ENCODE measurements around the gene GNPTAB.

Gene GNPTAB

GRCh38 chr12:101698800-101699347, 131.9 kb downstream of the GNPTAB start:
- Histone ChIP-seq H3K9ac (ENCODE audit: low read length) (peak overlapping the region; percentile 21), H2AK5ac (ENCODE audit: low read length) (no peak overlapping the region), H3K79me2 (ENCODE audit: control insufficient read depth, insufficient read depth, low read length) (no peaks in the 10 kb centered on the region), H3K79me1 (ENCODE audit: low read length) (no peaks in the 10 kb centered on the region), H3K4me2 (ENCODE audit: low read length) (peak overlapping the region; percentile 25), H3K27ac (ENCODE audit: low read depth, low read length) (no peak overlapping the region), H3K4me3 (ENCODE audit: low read length) (no peak overlapping the region), H3K27me3 (ENCODE audit: insufficient read depth, low read length, poor library complexity) (no peaks in the 10 kb centered on the region), H3K36me3 (ENCODE audit: control insufficient read depth, insufficient read depth, low read length) (no peaks in the 10 kb centered on the region), H2BK120ac (ENCODE audit: low read depth, low read length) (no peak overlapping the region), H4K8ac (ENCODE audit: low read depth, low read length) (no peak overlapping the region), H3K18ac (ENCODE audit: low read length) (no peak overlapping the region), H2BK5ac (ENCODE audit: low read length) (no peak overlapping the region), H3K23ac (ENCODE audit: low read length) (no peak overlapping the region), H2BK15ac (replicated peaks; ENCODE audit: low read depth) (no peak overlapping the region), H3K56ac (ENCODE audit: low read length) (no peak overlapping the region), H4K5ac (ENCODE audit: low read length) (no peak overlapping the region), H3K4ac (ENCODE audit: low read depth, low read length) (no peak overlapping the region), H3K4me1 (ENCODE audit: control insufficient read depth, low read depth, low read length) (no peaks in the 10 kb centered on the region)
- DNase-seq: peak; percentile 18
- WGBS (ENCODE audit: extremely low coverage, insufficient coverage, low lambda C conversion rate): no CpG with 5 or more reads among the region's 12 CpGs

- peak overlapping the region; percentile 89 for H3K9ac ChIP-seq (ENCODE audit: low read length)
- no CpG with 5 or more reads among the region's 67 CpGs for WGBS (ENCODE audit: extremely low coverage, insufficient coverage, low lambda C conversion rate)
Measured at GRCh38 chr12:101697930-101698799, 132.6 kb downstream of the GNPTAB start.

GRCh38 chr12:101697197-101697929, 133.4 kb downstream of the GNPTAB start, which contains the start of gene CHPT1:
Gene CHPT1 (plus strand): TSS chr12:101697640. CDS start chr12:101697862, 222 bp downstream.
- no peaks in the 10 kb centered on the region for H3K79me1 ChIP-seq (ENCODE audit: low read length)
- H4K5ac ChIP-seq (ENCODE audit: low read length): no peak within 1 kb of the TSS
- no peak within 1 kb of the TSS for H2BK5ac ChIP-seq (ENCODE audit: low read length)
- H3K27me3 ChIP-seq (ENCODE audit: insufficient read depth, low read length, poor library complexity): no peaks in the 10 kb centered on the region
- peak; percentile 74 for DNase-seq
- peak within 1 kb of the TSS; percentile 97 for H3K56ac ChIP-seq (ENCODE audit: low read length)
- peak within 1 kb of the TSS; percentile 70 for H3K4ac ChIP-seq (ENCODE audit: low read depth, low read length)
- no CpG with 5 or more reads among the region's 80 CpGs for WGBS (ENCODE audit: extremely low coverage, insufficient coverage, low lambda C conversion rate)
- H3K18ac ChIP-seq (ENCODE audit: low read length): peak within 1 kb of the TSS; percentile 91
- H3K79me2 ChIP-seq (ENCODE audit: control insufficient read depth, insufficient read depth, low read length): no peaks in the 10 kb centered on the region
- no peak within 1 kb of the TSS for H2BK120ac ChIP-seq (ENCODE audit: low read depth, low read length)
- H3K27ac ChIP-seq (ENCODE audit: low read depth, low read length): peak within 1 kb of the TSS; percentile 9
- H3K4me3 ChIP-seq (ENCODE audit: low read length): peak within 1 kb of the TSS; percentile 83
- H3K9ac ChIP-seq (ENCODE audit: low read length): peak within 1 kb of the TSS; percentile 89
- no peak within 1 kb of the TSS for H2AK5ac ChIP-seq (ENCODE audit: low read length)
- no peak within 1 kb of the TSS for H4K8ac ChIP-seq (ENCODE audit: low read depth, low read length)
- peak within 1 kb of the TSS; percentile 94 for H3K23ac ChIP-seq (ENCODE audit: low read length)
- peak within 1 kb of the TSS; percentile 94 for H3K4me2 ChIP-seq (ENCODE audit: low read length)
- H3K36me3 ChIP-seq (ENCODE audit: control insufficient read depth, insufficient read depth, low read length): no peaks in the 10 kb centered on the region
- no peaks in the 10 kb centered on the region for H3K4me1 ChIP-seq (ENCODE audit: control insufficient read depth, low read depth, low read length)
- no peak within 1 kb of the TSS for H2BK15ac ChIP-seq (replicated peaks; ENCODE audit: low read depth)

More at GRCh38 chr12:101697930-101698799, 132.6 kb downstream of the GNPTAB start:
- Histone ChIP-seq H3K4me1 (ENCODE audit: control insufficient read depth, low read depth, low read length) (no peaks in the 10 kb centered on the region), H3K4me2 (ENCODE audit: low read length) (peak overlapping the region; percentile 80), H4K8ac (ENCODE audit: low read depth, low read length) (no peak overlapping the region), H3K4ac (ENCODE audit: low read depth, low read length) (peak overlapping the region; percentile 70), H2BK5ac (ENCODE audit: low read length) (no peak overlapping the region), H4K5ac (ENCODE audit: low read length) (no peak overlapping the region), H3K27me3 (ENCODE audit: insufficient read depth, low read length, poor library complexity) (no peaks in the 10 kb centered on the region), H3K56ac (ENCODE audit: low read length) (peak overlapping the region; percentile 97), H2AK5ac (ENCODE audit: low read length) (no peak overlapping the region), H2BK15ac (replicated peaks; ENCODE audit: low read depth) (no peak overlapping the region), H3K4me3 (ENCODE audit: low read length) (peak overlapping the region; percentile 83), H3K27ac (ENCODE audit: low read depth, low read length) (peak overlapping the region; percentile 9), H2BK120ac (ENCODE audit: low read depth, low read length) (no peak overlapping the region), H3K79me1 (ENCODE audit: low read length) (no peaks in the 10 kb centered on the region), H3K79me2 (ENCODE audit: control insufficient read depth, insufficient read depth, low read length) (no peaks in the 10 kb centered on the region), H3K18ac (ENCODE audit: low read length) (peak overlapping the region; percentile 91), H3K36me3 (ENCODE audit: control insufficient read depth, insufficient read depth, low read length) (no peaks in the 10 kb centered on the region), H3K23ac (ENCODE audit: low read length) (peak overlapping the region; percentile 94)
- DNase-seq: peak; percentile 32

- peak overlapping the region; percentile 94 for H3K4me2 ChIP-seq (ENCODE audit: low read length)
Measured at GRCh38 chr12:101696251-101697196, 134.2 kb downstream of the GNPTAB start.

GRCh38 chr12:101695706-101696105, 135.1 kb downstream of the GNPTAB start:
- no peak overlapping the region for H2BK120ac ChIP-seq (ENCODE audit: low read depth, low read length)
- H2BK5ac ChIP-seq (ENCODE audit: low read length): no peak overlapping the region
- H3K18ac ChIP-seq (ENCODE audit: low read length): no peak overlapping the region
- H4K8ac ChIP-seq (ENCODE audit: low read depth, low read length): no peak overlapping the region
- no peak overlapping the region for H4K5ac ChIP-seq (ENCODE audit: low read length)
- no peak overlapping the region for H3K4me3 ChIP-seq (ENCODE audit: low read length)
- no peak overlapping the region for H2BK15ac ChIP-seq (replicated peaks; ENCODE audit: low read depth)
- no peaks in the 10 kb centered on the region for H3K79me1 ChIP-seq (ENCODE audit: low read length)
- H3K4me2 ChIP-seq (ENCODE audit: low read length): no peak overlapping the region
- no peaks in the 10 kb centered on the region for H3K79me2 ChIP-seq (ENCODE audit: control insufficient read depth, insufficient read depth, low read length)
- H2AK5ac ChIP-seq (ENCODE audit: low read length): no peak overlapping the region
- H3K56ac ChIP-seq (ENCODE audit: low read length): no peak overlapping the region
- H3K9ac ChIP-seq (ENCODE audit: low read length): no peak overlapping the region
- WGBS (ENCODE audit: extremely low coverage, insufficient coverage, low lambda C conversion rate): no CpG with 5 or more reads among the region's 1 CpG
- H3K23ac ChIP-seq (ENCODE audit: low read length): no peak overlapping the region
- DNase-seq: no peak
- no peak overlapping the region for H3K4ac ChIP-seq (ENCODE audit: low read depth, low read length)
- H3K4me1 ChIP-seq (ENCODE audit: control insufficient read depth, low read depth, low read length): no peaks in the 10 kb centered on the region
- no peaks in the 10 kb centered on the region for H3K36me3 ChIP-seq (ENCODE audit: control insufficient read depth, insufficient read depth, low read length)
- no peaks in the 10 kb centered on the region for H3K27me3 ChIP-seq (ENCODE audit: insufficient read depth, low read length, poor library complexity)
- H3K27ac ChIP-seq (ENCODE audit: low read depth, low read length): no peak overlapping the region

More at GRCh38 chr12:101696251-101697196, 134.2 kb downstream of the GNPTAB start:
- Histone ChIP-seq H3K27ac (ENCODE audit: low read depth, low read length) (no peak overlapping the region), H3K9ac (ENCODE audit: low read length) (peak overlapping the region; percentile 81), H3K79me1 (ENCODE audit: low read length) (no peaks in the 10 kb centered on the region), H4K5ac (ENCODE audit: low read length) (no peak overlapping the region), H3K4ac (ENCODE audit: low read depth, low read length) (no peak overlapping the region), H2BK120ac (ENCODE audit: low read depth, low read length) (no peak overlapping the region), H2BK5ac (ENCODE audit: low read length) (no peak overlapping the region), H2BK15ac (replicated peaks; ENCODE audit: low read depth) (no peak overlapping the region), H3K79me2 (ENCODE audit: control insufficient read depth, insufficient read depth, low read length) (no peaks in the 10 kb centered on the region), H2AK5ac (ENCODE audit: low read length) (no peak overlapping the region), H3K36me3 (ENCODE audit: control insufficient read depth, insufficient read depth, low read length) (no peaks in the 10 kb centered on the region), H3K18ac (ENCODE audit: low read length) (no peak overlapping the region), H3K4me1 (ENCODE audit: control insufficient read depth, low read depth, low read length) (no peaks in the 10 kb centered on the region), H3K27me3 (ENCODE audit: insufficient read depth, low read length, poor library complexity) (no peaks in the 10 kb centered on the region), H4K8ac (ENCODE audit: low read depth, low read length) (no peak overlapping the region), H3K23ac (ENCODE audit: low read length) (peak overlapping the region; percentile 80), H3K56ac (ENCODE audit: low read length) (peak overlapping the region; percentile 85), H3K4me3 (ENCODE audit: low read length) (peak overlapping the region; percentile 73)
- no CpG with 5 or more reads among the region's 18 CpGs for WGBS (ENCODE audit: extremely low coverage, insufficient coverage, low lambda C conversion rate)
- DNase-seq: no peak
